Ishikawa (cell line): ENCODE data around the gene AIM2.

Experiments used
- CEBPB ChIP-seq: IDR thresholded peaks from 2 replicates; pipeline ENCODE4 v1.6.1; 2012
- EGR1 ChIP-seq: IDR thresholded peaks from 2 replicates; pipeline ENCODE4 v1.6.1; 2012
- EP300 ChIP-seq: IDR thresholded peaks from 2 replicates; pipeline ENCODE4 v1.6.1; 2012; ENCODE audit warnings: borderline replicate concordance
- NFIC ChIP-seq: IDR thresholded peaks from 2 replicates; pipeline ENCODE4 v1.6.1; 2012
- RAD21 ChIP-seq: IDR thresholded peaks from 2 replicates; pipeline ENCODE4 v1.6.1; 2012; ENCODE audit warnings: low read depth
- ZBTB7A ChIP-seq: IDR thresholded peaks from 2 replicates; pipeline ENCODE4 v1.6.1; 2012; ENCODE audit warnings: low read depth
- TF ChIP-seq, protein P1 (sequence below): IDR thresholded peaks from 2 replicates; pipeline ENCODE4 v1.6.1; 2012; ENCODE audit warnings: low read depth, mild to moderate bottlenecking

DNA sequence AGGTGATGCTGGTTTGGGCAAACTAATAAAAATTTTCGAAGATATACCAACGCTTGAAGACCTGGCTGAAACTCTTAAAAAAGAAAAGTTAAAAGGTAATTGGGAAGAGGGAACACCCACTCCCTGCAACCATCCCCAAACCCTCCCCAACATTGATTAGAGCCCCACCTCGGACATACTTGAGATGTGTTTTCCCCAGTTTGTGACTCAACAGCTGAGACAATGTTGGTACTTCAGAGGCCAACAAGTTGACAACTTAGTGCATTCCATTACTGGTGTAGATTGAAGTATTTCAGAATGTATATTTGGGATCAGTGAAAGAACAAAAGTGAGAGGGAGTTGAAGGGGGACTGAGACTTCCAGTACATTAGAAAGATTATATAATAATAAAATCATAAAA lies 61.7 kb downstream of the AIM2 start:
- TF ChIP-seq EP300, result no peak
- TF ChIP-seq ZBTB7A, result no peak
- TF ChIP-seq RAD21, result no peak
- TF ChIP-seq CEBPB, result no peak
- TF ChIP-seq, protein P1, sequence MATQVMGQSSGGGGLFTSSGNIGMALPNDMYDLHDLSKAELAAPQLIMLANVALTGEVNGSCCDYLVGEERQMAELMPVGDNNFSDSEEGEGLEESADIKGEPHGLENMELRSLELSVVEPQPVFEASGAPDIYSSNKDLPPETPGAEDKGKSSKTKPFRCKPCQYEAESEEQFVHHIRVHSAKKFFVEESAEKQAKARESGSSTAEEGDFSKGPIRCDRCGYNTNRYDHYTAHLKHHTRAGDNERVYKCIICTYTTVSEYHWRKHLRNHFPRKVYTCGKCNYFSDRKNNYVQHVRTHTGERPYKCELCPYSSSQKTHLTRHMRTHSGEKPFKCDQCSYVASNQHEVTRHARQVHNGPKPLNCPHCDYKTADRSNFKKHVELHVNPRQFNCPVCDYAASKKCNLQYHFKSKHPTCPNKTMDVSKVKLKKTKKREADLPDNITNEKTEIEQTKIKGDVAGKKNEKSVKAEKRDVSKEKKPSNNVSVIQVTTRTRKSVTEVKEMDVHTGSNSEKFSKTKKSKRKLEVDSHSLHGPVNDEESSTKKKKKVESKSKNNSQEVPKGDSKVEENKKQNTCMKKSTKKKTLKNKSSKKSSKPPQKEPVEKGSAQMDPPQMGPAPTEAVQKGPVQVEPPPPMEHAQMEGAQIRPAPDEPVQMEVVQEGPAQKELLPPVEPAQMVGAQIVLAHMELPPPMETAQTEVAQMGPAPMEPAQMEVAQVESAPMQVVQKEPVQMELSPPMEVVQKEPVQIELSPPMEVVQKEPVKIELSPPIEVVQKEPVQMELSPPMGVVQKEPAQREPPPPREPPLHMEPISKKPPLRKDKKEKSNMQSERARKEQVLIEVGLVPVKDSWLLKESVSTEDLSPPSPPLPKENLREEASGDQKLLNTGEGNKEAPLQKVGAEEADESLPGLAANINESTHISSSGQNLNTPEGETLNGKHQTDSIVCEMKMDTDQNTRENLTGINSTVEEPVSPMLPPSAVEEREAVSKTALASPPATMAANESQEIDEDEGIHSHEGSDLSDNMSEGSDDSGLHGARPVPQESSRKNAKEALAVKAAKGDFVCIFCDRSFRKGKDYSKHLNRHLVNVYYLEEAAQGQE, result no peak
- no peak for TF ChIP-seq EGR1
- no peak for TF ChIP-seq NFIC
